ENCODE data around the gene SLC5A3.

The SLC5A3 gene

GRCh38 chr21:34073032-34073748 lies at the start of gene SLC5A3, which contains the start of gene MRPS6:
Gene SLC5A3 (plus strand): TSS chr21:34073578. CDS start chr21:34095199, 21,621 bp downstream.
Gene MRPS6 (plus strand): TSS chr21:34073578. CDS start chr21:34073701, 123 bp downstream.
- DNase-seq: peak; percentile 93

GRCh38 chr21:34023691-34024373 lies 49.5 kb upstream of the SLC5A3 start:
- no peak for DNase-seq

- DNase-seq: no peak
These were observed 49.0 kb upstream of the SLC5A3 start for GRCh38 chr21:34024374-34024693.

- peak; percentile 21 for DNase-seq
These were observed 45.5 kb upstream of the SLC5A3 start for GRCh38 chr21:34027721-34028461.

- peak; percentile 69 for DNase-seq
These were observed 43.4 kb upstream of the SLC5A3 start for GRCh38 chr21:34029743-34030528.

- no peak for DNase-seq
These were observed 41.5 kb upstream of the SLC5A3 start for GRCh38 chr21:34031835-34032370.

GRCh38 chr21:34034369-34035014 lies 38.9 kb upstream of the SLC5A3 start:
- no peak for DNase-seq

GRCh38 chr21:34035619-34036354 lies 37.6 kb upstream of the SLC5A3 start:
- no peak for DNase-seq

GRCh38 chr21:34037009-34037795 lies 36.2 kb upstream of the SLC5A3 start:
- DNase-seq: no peak

- no peak for DNase-seq
These were observed 33.5 kb upstream of the SLC5A3 start for GRCh38 chr21:34039678-34040382.

- peak; percentile 41 for DNase-seq
These were observed 30.6 kb upstream of the SLC5A3 start for GRCh38 chr21:34042735-34043134.

GRCh38 chr21:34043333-34043732 lies 30.0 kb upstream of the SLC5A3 start:
- DNase-seq: no peak

- no peak for DNase-seq
These were observed 26.5 kb upstream of the SLC5A3 start for GRCh38 chr21:34046917-34047316.

- DNase-seq: no peak
These were observed 25.5 kb upstream of the SLC5A3 start for GRCh38 chr21:34047835-34048234.

GRCh38 chr21:34052171-34052570 lies 21.2 kb upstream of the SLC5A3 start:
- DNase-seq: no peak

- DNase-seq: no peak
These were observed 19.1 kb upstream of the SLC5A3 start for GRCh38 chr21:34054259-34054658.

- no peak for DNase-seq
These were observed 17.8 kb upstream of the SLC5A3 start for GRCh38 chr21:34055615-34056014.

GRCh38 chr21:34061983-34062382 lies 11.4 kb upstream of the SLC5A3 start:
- peak; percentile 30 for DNase-seq

GRCh38 chr21:34065027-34065426 lies 8.4 kb upstream of the SLC5A3 start:
- DNase-seq: no peak

GRCh38 chr21:34071683-34072082 lies 1.7 kb upstream of the SLC5A3 start:
- no peak for DNase-seq

Measured in hematopoietic multipotent progenitor cell treated with erythropoietin and hydrocortisone succinate and interleukin-3 and kit ligand, for 4 days (in vitro differentiated cells).